Measurements from ENCODE around the gene NCK1. TPM values are rescaled to one million over a fixed set of nuclear protein-coding genes. Genes with fewer than 3 reads are reported as not detected.
"Not testable (repeated sequence)": the region's sequence is repeated elsewhere in the genome, so short reads cannot be mapped to it uniquely, and the experiment has no call there.

NCK1 gene
- polyA plus RNA-seq, 2 of the 4 experiments (the other 2 are of a cell fraction) = 30.2 to 60.8 TPM

DNA sequence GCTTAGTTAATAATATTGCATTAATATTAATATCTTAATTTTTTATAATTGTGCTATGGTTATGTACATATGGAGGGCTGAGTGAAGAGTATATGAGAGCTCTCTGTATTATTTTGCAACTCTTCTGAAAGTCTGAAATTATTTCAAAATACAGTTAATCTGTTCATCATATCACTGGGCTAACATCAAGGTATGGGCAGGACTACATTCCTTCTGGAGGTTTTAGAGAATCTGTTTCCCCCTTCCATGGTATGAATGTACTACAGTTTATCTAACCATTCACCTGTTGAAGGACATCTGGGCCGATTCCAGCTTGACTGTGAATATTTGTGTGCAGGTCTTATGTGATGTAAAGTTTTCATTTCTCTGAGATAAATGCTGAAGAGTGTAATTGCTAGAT is 100.9 kb downstream of the NCK1 start:
- Histone ChIP-seq H3K4me1 (peaks cover 42% of the 10 kb centered on the region), H3K4me3 (no peak overlapping the region), H3K27ac (no peak overlapping the region), H3K9me3 (no peaks in the 10 kb centered on the region), H3K4me2 (no peak overlapping the region)
- no peak for DNase-seq (ENCODE audit: low read depth in 1 of 2, low spot score in 1 of 2)
- ChIA-PET CTCF (no interaction called here), POLR2A (no interaction called here)
- ATAC-seq = no peak
- no peak for FAIRE-seq
- TF ChIP-seq MAFK (IDR thresholded peaks at IDR 0.05; ENCODE audit: partially characterized antibody) (no peak), ESRRA (IDR thresholded peaks at IDR 0.05; ENCODE audit: borderline replicate concordance, low read length) (no peak), MYC (IDR thresholded peaks at IDR 0.05; ENCODE audit: borderline replicate concordance, low read length) (no peak), FOSL2 (IDR thresholded peaks at IDR 0.05) (no peak), FOSL2 (CRISPR knock-in tag; IDR thresholded peaks at IDR 0.05) (no peak), GATA3 (IDR thresholded peaks at IDR 0.05; ENCODE audit: borderline replicate concordance) (no peak), EHMT2 (IDR thresholded peaks at IDR 0.05; ENCODE audit: low read depth) (no peak), ZSCAN20 (CRISPR knock-in tag; IDR thresholded peaks at IDR 0.05) (no peak), FOSB (CRISPR knock-in tag; IDR thresholded peaks at IDR 0.05) (no peak), KDM1A (IDR thresholded peaks at IDR 0.05; ENCODE audit: low read depth) (no peak), HOXA7 (CRISPR knock-in tag; IDR thresholded peaks at IDR 0.05) (no peak), CBX2 (IDR thresholded peaks at IDR 0.05; ENCODE audit: borderline replicate concordance, low read depth) (no peak), NPAS2 (CRISPR knock-in tag; IDR thresholded peaks at IDR 0.05; ENCODE audit: borderline replicate concordance) (no peak)
- TF ChIP-seq, protein P1, sequence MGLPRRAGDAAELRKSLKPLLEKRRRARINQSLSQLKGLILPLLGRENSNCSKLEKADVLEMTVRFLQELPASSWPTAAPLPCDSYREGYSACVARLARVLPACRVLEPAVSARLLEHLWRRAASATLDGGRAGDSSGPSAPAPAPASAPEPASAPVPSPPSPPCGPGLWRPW (IDR thresholded peaks at IDR 0.05) = no peak
- TF ChIP-seq, protein P2, sequence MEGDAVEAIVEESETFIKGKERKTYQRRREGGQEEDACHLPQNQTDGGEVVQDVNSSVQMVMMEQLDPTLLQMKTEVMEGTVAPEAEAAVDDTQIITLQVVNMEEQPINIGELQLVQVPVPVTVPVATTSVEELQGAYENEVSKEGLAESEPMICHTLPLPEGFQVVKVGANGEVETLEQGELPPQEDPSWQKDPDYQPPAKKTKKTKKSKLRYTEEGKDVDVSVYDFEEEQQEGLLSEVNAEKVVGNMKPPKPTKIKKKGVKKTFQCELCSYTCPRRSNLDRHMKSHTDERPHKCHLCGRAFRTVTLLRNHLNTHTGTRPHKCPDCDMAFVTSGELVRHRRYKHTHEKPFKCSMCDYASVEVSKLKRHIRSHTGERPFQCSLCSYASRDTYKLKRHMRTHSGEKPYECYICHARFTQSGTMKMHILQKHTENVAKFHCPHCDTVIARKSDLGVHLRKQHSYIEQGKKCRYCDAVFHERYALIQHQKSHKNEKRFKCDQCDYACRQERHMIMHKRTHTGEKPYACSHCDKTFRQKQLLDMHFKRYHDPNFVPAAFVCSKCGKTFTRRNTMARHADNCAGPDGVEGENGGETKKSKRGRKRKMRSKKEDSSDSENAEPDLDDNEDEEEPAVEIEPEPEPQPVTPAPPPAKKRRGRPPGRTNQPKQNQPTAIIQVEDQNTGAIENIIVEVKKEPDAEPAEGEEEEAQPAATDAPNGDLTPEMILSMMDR (IDR thresholded peaks at IDR 0.05) = no peak
- TF ChIP-seq, protein P3, sequence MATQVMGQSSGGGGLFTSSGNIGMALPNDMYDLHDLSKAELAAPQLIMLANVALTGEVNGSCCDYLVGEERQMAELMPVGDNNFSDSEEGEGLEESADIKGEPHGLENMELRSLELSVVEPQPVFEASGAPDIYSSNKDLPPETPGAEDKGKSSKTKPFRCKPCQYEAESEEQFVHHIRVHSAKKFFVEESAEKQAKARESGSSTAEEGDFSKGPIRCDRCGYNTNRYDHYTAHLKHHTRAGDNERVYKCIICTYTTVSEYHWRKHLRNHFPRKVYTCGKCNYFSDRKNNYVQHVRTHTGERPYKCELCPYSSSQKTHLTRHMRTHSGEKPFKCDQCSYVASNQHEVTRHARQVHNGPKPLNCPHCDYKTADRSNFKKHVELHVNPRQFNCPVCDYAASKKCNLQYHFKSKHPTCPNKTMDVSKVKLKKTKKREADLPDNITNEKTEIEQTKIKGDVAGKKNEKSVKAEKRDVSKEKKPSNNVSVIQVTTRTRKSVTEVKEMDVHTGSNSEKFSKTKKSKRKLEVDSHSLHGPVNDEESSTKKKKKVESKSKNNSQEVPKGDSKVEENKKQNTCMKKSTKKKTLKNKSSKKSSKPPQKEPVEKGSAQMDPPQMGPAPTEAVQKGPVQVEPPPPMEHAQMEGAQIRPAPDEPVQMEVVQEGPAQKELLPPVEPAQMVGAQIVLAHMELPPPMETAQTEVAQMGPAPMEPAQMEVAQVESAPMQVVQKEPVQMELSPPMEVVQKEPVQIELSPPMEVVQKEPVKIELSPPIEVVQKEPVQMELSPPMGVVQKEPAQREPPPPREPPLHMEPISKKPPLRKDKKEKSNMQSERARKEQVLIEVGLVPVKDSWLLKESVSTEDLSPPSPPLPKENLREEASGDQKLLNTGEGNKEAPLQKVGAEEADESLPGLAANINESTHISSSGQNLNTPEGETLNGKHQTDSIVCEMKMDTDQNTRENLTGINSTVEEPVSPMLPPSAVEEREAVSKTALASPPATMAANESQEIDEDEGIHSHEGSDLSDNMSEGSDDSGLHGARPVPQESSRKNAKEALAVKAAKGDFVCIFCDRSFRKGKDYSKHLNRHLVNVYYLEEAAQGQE (IDR thresholded peaks at IDR 0.05) = no peak
- TF ChIP-seq, protein P4, sequence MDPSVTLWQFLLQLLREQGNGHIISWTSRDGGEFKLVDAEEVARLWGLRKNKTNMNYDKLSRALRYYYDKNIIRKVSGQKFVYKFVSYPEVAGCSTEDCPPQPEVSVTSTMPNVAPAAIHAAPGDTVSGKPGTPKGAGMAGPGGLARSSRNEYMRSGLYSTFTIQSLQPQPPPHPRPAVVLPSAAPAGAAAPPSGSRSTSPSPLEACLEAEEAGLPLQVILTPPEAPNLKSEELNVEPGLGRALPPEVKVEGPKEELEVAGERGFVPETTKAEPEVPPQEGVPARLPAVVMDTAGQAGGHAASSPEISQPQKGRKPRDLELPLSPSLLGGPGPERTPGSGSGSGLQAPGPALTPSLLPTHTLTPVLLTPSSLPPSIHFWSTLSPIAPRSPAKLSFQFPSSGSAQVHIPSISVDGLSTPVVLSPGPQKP (IDR thresholded peaks at IDR 0.05; ENCODE audit: low read depth, low read length) = no peak
- 72% methylated on average over 1 of the region's 1 CpG for WGBS (ENCODE audit: missing lambda C conversion rate)

DNA sequence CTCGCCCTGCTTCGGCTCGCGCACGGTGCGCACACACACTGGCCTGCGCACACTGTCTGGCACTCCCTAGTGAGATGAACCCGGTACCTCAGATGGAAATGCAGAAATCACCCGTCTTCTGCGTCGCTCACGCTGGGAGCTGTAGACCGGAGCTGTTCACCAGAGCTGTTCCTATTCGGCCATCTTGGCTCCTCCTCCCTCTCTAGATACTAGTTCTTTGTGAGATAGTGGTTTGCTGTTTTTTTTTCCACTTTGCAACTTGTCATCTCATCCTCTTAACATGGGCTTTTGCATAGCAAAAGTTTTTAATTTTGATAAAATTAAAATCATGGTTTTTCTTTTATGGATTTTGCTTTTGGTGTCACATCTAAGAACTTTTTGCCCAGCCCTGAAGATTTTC is 107.5 kb downstream of the NCK1 start:
- H3K4me2 ChIP-seq; POLR2A ChIA-PET; ATAC-seq; FAIRE-seq; H3K4me1 ChIP-seq; H3K9me3 ChIP-seq; DNase-seq (ENCODE audit: low read depth in 1 of 2, low spot score in 1 of 2); H3K4me3 ChIP-seq; H3K27ac ChIP-seq; CTCF ChIA-PET: not testable (repeated sequence)
- WGBS (ENCODE audit: missing lambda C conversion rate) = 95% methylated on average over 6 of the region's 14 CpGs

DNA sequence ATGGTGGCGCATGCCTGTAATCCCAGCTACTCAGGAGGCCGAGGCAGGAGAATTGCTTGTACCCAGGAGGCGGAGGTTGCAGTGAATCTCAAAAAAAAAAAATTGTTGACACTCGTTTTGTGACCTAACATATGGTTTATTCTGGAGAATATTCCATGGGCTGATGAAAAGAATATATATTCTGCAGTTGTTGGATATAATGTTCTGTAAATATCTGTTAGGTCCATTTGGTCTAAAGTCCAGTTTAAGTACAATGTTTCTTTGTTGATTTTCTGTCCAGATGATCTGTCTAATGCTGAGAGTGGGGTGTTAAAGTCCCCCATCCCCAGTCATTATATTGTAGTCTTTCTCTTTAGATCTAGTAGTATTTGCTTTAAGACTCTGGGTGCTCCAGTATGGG is 111.3 kb downstream of the NCK1 start:
- ATAC-seq = no peak
- Histone ChIP-seq H3K27ac (no peak overlapping the region), H3K4me3 (no peak overlapping the region), H3K4me1 (no peaks in the 10 kb centered on the region), H3K4me2 (no peak overlapping the region), H3K9me3 (no peaks in the 10 kb centered on the region)
- no peak for FAIRE-seq
- ChIA-PET CTCF (no interaction called here), POLR2A (no interaction called here)
- 84% methylated on average over 4 of the region's 4 CpGs for WGBS (ENCODE audit: missing lambda C conversion rate)
- no peak for DNase-seq (ENCODE audit: low read depth in 1 of 2, low spot score in 1 of 2)
- TF ChIP-seq CHD4 (IDR thresholded peaks at IDR 0.05; ENCODE audit: borderline replicate concordance) = no peak
- TF ChIP-seq, protein P5, sequence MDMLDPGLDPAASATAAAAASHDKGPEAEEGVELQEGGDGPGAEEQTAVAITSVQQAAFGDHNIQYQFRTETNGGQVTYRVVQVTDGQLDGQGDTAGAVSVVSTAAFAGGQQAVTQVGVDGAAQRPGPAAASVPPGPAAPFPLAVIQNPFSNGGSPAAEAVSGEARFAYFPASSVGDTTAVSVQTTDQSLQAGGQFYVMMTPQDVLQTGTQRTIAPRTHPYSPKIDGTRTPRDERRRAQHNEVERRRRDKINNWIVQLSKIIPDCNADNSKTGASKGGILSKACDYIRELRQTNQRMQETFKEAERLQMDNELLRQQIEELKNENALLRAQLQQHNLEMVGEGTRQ (IDR thresholded peaks at IDR 0.05) = no peak
- no peak for TF ChIP-seq KDM1A (IDR thresholded peaks at IDR 0.05; ENCODE audit: low read depth)
- no peak for TF ChIP-seq EHF (CRISPR knock-in tag; IDR thresholded peaks at IDR 0.05)
- no peak for TF ChIP-seq FOXS1 (CRISPR knock-in tag; IDR thresholded peaks at IDR 0.05)
- no peak for TF ChIP-seq HOXB13 (CRISPR knock-in tag; IDR thresholded peaks at IDR 0.05; ENCODE audit: low read depth)
- TF ChIP-seq, protein P6, sequence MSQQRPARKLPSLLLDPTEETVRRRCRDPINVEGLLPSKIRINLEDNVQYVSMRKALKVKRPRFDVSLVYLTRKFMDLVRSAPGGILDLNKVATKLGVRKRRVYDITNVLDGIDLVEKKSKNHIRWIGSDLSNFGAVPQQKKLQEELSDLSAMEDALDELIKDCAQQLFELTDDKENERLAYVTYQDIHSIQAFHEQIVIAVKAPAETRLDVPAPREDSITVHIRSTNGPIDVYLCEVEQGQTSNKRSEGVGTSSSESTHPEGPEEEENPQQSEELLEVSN (IDR thresholded peaks at IDR 0.05; ENCODE audit: borderline replicate concordance, low read depth) = no peak
- no peak for TF ChIP-seq FOSB (CRISPR knock-in tag; IDR thresholded peaks at IDR 0.05)
- no peak for TF ChIP-seq TFCP2L1 (CRISPR knock-in tag; IDR thresholded peaks at IDR 0.05)
- no peak for TF ChIP-seq GATA3 (IDR thresholded peaks at IDR 0.05; ENCODE audit: borderline replicate concordance)
- TF ChIP-seq HOXB5 (CRISPR knock-in tag; IDR thresholded peaks at IDR 0.05) = no peak
- no peak for TF ChIP-seq HDAC2 (IDR thresholded peaks at IDR 0.05)
- TF ChIP-seq, protein P7, sequence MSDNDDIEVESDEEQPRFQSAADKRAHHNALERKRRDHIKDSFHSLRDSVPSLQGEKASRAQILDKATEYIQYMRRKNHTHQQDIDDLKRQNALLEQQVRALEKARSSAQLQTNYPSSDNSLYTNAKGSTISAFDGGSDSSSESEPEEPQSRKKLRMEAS (IDR thresholded peaks at IDR 0.05) = no peak
- TF ChIP-seq ZC3H11A (IDR thresholded peaks at IDR 0.05) = no peak
- TF ChIP-seq CBX2 (IDR thresholded peaks at IDR 0.05; ENCODE audit: borderline replicate concordance, low read depth) = no peak

Data from A549 (cell line).